HG03575 (cell line): ENCODE data around the gene UST.

Source experiments
- ATAC-seq: cut with Tn5 transposase; IDR thresholded peaks from one replicate; pipeline ENCODE4 v1.9.1; 2021; ENCODE audit not compliant: unreplicated experiment, insufficient number of reproducible peaks, low FRiP score; ENCODE audit errors: extremely low read depth

Gene UST, protein sequence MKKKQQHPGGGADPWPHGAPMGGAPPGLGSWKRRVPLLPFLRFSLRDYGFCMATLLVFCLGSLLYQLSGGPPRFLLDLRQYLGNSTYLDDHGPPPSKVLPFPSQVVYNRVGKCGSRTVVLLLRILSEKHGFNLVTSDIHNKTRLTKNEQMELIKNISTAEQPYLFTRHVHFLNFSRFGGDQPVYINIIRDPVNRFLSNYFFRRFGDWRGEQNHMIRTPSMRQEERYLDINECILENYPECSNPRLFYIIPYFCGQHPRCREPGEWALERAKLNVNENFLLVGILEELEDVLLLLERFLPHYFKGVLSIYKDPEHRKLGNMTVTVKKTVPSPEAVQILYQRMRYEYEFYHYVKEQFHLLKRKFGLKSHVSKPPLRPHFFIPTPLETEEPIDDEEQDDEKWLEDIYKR

DNA sequence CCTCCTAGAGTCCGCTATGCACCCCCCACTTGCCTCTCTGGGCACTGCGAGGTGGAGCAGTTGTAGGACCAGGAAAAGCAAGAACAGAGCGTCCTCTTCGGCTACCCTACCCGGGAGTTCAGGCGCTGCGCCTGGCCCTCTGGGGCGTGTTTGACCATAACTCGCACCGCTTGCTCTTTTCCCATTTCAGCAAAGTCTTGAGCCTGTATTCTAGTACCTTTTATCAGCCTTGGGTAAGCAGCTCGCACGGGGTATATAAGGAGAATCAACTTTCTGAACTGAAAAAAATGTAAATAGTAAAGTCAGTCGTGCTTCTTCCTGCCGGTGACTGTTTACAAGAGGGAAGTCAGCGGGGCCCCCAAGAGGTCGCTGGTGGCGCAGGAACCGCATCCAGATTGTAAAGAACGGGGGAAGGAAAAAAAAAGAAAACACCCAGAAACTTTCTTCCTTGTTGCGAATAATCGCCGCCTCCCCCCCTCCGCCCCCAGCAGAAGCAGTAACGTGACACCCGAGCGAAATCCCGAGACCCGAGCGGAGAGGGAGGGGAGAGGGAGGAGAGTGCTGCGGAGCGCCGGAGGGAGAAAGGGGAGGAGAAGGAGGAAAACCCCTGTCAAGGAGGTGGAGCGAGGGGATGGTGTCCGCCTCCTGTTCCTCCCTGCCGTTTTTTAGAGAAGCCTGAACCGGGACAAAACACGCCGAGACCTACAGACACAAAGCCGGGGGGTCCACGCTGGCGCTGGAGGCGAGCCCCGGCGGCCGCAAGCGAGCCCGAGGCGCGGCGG is at the start of gene UST:
Gene UST (plus strand): TSS at position 668 of the 782 bp plus-strand sequence. CDS start 401 bp downstream, outside the sequence.
- ATAC-seq: no peak

DNA sequence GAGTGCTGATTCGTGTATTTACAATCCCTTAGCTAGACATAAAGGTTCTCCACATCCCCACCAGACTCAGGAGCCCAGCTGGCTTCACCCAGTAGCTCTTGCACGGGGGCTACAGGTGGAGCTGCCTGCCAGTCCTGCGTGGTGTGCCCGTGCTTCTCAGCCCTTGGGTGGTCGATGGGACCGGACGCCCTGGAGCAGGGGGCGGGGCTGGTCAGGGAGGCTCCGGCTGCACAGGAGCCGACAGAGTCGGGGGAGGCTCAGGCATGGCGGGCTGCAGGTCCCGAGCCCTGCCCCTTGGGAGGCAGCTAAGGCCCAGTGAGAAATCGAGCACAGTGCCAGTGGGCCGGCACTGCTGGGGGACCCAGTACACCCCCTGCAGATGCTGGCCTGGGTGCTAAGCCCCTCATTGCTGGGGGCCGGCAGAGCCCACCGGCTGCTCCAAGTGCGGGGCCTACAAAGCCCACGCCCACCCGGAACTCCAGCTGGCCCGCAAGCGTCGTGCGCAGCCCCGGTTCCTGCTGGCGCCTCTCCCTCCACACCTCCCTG is 48.9 kb upstream of the UST start:
- ATAC-seq: no peak

DNA sequence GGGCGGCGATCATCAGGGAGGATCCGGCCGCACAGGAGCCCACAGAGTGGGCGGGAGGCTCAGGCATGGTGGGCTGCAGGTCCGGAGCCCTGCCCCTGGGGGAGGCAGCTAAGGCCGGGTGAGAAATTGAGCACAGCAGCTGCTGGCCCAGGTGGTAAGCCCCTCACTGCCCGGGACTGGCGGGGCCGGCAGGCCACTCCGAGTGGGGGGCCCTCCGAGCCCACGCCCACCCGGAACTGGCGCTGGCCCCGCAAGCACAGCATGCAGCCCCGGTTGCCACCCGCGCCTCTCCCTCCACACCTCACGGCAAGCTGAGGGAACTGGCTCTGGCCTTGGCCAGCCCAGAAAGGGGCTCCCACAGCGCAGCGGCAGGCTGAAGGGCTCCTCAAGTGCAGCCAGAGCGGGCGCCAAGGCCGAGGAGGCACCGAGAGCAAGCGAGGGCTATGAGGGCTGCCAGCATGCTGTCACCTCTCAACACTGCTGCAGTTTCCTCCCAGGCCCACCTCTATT is 48.1 kb upstream of the UST start:
- no peak for ATAC-seq

- ATAC-seq: no peak
Measured at GRCh38 chr6:148700047-148700715, 46.6 kb upstream of the UST start.

GRCh38 chr6:148700741-148701311 is 46.0 kb upstream of the UST start:
- no peak for ATAC-seq

GRCh38 chr6:148701375-148701774 is 45.5 kb upstream of the UST start:
- ATAC-seq: no peak

DNA sequence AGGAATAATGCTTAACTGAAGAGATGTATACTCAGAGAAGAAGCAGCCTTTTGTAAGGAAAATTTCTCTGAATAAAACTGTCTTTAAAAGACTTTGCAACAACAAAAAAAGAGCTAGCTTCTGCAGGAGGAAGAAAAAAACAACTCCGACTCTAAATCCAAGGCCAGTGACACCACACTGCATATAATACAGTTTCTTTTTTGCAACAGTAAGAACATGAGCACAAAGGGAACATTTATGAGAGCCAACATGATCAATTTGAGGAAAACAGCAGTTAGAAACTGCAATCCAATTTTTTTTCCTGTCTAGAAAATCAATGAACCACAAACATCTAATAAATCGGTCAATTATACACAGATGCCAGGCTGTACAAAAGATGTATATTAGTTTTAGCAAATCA is 42.9 kb upstream of the UST start:
- ATAC-seq: no peak

- ATAC-seq: no peak
Measured at GRCh38 chr6:148704400-148705246, 42.2 kb upstream of the UST start.

DNA sequence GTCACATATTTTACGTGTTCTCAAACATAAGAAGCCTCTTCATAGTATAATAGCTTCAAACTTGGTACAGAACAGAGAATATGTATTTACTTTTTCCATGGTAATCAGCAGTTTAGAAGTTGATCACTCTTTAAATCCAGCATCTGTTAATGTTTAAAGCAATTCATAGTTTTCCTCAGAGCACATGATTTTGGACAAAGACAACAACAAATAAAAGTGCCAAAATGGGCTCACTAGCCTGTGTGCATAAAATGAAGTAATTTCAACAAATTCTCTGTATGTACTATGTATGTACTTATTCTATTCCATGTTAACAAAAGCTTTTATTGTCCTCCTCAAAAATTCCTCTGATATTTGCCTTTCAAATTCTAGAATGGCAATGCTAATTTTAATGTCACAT is 38.1 kb upstream of the UST start:
- ATAC-seq: no peak

GRCh38 chr6:148709577-148709976 is 37.3 kb upstream of the UST start:
- ATAC-seq: no peak

DNA sequence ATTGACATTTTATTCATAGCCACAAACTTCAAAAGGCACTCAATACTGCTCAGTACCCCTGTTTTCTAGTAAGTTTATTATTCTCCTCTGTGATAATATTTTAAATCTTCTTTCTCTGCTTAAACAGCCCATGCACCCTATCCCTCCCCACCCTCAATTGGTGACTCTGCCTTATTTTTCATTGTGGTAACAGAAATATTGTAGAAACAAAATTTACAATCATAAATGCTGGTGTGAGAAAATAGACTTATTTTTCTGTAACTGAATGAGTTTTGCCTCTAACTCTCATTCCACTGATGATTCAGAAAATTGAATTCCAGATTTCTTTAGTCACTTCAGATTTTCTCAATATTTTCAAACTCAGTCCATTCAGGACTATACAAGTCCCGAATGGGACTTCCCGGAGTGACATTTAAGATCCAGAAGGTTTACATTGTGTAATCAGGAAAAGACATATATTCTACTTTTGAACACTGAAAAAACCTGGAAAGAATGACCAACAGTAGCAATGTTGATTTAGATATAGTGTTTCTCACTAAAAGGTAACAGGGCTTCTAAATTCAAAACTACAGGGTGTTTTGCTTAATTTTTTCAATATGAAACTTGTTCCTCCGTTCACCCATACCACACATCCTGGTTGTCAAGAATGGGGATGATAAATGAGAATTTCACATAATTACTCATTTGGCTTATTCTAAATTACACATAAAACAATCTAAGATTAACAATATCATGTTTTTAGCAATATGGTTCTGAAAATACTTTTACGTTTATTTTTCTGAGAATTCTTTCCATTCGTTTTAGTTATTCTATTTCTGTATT is 34.8 kb upstream of the UST start:
- ATAC-seq: no peak

DNA sequence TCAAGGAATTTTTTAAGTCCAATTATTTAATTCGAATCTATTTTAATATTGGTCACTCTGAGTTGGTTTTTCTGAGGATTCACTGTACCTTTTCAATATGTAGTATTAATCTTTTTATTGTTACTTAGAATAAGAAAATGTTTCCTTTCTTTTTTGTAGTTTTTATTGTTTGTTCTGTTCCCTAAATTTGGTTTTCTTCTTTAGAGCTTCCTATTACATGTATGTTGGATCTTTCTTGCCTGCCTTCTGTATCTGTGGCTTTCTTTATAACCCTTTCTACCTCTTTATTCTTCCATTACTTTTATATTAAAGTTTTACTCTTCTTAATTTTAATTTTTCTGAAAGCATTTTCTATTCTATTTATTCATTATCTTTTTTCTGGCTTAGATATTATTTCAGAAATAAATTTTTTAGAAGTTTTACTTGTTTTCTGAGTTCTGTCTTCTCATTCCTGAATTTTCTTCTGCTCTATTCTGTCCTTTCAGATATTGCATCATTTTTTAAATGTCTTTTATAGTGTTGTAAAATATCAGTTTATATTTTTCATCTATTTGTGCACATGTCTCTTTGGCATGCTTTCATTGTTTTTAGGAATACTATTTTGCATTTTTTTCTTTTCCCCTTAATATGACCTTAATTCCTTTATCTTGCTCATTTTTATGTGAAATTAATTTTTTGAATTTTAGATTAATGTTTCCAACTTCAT is 33.6 kb upstream of the UST start:
- ATAC-seq: no peak

- no peak for ATAC-seq
Measured at GRCh38 chr6:148713921-148714320, 32.9 kb upstream of the UST start.

DNA sequence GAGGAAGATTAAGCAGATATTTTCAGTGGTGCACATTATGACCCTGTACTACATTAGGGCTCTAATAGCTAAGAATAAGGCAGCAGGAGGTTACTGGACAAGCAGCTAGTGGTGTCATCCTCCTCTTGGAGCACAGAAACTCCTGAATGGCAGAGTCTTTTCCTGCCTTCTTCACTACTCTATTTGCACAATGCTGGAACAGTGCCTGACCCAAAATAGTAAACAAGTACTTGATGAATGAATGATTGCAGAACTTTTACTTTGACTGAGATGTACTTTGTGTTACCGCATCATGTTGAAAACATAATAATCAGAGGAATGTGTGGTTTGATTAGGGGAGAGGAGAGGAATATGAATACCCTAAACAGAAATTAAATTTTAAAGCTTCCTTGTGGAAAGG is 30.0 kb upstream of the UST start:
- ATAC-seq: no peak

- no peak for ATAC-seq
Measured at GRCh38 chr6:148720406-148720805, 26.4 kb upstream of the UST start.

- no peak for ATAC-seq
Measured at GRCh38 chr6:148720897-148721296, 25.9 kb upstream of the UST start.

DNA sequence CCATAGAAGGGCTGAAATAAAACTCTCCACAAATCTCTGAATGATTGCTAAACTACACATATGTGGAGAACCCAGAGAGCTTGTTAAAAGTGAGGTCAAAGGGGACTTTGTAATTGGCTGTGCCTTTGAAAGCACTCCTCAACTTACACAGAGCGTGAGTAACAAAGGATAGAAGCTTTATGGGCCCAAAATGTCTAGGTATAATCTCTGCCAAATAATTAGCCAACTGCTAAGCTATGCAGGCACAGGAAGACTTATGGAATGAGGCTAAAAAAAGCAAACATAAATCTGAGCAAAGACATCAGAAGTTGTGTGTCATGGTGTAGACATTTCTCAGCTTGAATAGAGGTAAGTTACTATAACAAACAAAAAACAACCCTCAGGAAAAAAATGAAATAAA is 23.3 kb upstream of the UST start:
- no peak for ATAC-seq
